Choroid plexus epithelial cell (primary cell): ENCODE data around the gene RUFY4.

ENCODE experiments used
- DNase-seq: peaks from one replicate; pipeline ENCODE4 v3.0.0-alpha.2; 2010; ENCODE audit warnings: low read depth
- H3K4me3 ChIP-seq: 2 replicates; pipeline ENCODE4 v1.5.1; 2011; ENCODE audit warnings: low read depth, mild to moderate bottlenecking, control low read depth, low read length, moderate library complexity
- TF ChIP-seq, protein P1 (sequence below): conservative IDR thresholded peaks from 2 replicates; pipeline ENCODE4 v1.5.1; 2011; ENCODE audit warnings: low read depth, mild to moderate bottlenecking, control low read depth, inconsistent platforms, low read length, moderate library complexity

The RUFY4 gene

DNA sequence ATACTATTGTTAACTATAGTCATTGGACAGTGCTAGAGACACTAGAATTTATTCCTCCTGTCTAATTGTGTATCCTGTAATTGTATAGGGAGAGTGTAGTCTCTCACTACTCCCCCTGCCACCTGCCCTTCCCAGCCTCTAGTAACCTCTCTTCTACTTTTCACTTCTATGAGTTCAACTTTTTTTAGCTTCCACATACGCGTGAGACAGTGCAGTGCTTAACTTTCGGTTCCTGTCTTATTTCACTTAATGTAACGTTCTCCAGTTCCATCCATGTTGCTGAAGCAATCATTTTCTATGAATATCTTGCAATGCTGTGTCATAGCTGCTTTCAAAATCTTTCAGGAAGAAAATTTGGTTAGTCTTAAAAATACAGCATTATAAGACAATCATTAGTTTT, 22.8 kb upstream of the RUFY4 start:
- TF ChIP-seq, protein P1, sequence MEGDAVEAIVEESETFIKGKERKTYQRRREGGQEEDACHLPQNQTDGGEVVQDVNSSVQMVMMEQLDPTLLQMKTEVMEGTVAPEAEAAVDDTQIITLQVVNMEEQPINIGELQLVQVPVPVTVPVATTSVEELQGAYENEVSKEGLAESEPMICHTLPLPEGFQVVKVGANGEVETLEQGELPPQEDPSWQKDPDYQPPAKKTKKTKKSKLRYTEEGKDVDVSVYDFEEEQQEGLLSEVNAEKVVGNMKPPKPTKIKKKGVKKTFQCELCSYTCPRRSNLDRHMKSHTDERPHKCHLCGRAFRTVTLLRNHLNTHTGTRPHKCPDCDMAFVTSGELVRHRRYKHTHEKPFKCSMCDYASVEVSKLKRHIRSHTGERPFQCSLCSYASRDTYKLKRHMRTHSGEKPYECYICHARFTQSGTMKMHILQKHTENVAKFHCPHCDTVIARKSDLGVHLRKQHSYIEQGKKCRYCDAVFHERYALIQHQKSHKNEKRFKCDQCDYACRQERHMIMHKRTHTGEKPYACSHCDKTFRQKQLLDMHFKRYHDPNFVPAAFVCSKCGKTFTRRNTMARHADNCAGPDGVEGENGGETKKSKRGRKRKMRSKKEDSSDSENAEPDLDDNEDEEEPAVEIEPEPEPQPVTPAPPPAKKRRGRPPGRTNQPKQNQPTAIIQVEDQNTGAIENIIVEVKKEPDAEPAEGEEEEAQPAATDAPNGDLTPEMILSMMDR = no peak
- H3K4me3 ChIP-seq = no peak overlapping the region
- DNase-seq = no peak

DNA sequence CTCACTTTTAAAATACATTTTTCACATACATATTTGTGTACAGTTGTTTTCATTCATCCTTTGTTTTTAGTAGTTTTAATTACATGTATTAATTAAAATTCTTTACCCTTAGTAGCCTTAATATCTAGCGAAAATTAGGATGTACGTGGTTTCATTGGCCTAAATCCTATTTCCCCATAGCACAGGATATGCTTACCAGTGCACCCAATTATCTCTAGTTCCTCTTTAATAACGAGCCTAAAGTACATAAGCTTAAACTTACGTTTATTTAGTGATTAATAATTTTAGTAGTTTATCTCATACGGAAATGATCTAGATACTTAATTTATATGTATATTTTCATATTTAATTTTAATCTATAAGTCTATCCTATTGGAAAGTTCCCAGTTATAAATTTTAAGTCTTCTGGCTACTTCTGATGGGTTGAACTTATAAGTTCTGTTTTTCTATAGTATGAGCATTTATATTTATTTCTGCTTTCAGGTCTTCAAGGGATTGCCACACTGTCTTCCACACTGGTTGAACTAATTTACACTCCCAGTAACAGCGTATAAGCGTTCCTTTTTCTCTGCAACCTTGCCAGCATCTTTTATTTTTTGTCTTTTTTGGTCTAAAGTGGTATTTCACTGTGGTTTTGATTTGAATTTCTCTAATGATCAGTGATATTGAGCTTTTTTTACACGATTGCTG, 21.4 kb upstream of the RUFY4 start:
- H3K4me3 ChIP-seq = no peak overlapping the region
- TF ChIP-seq, protein P1 = no peak
- DNase-seq = no peak

DNA sequence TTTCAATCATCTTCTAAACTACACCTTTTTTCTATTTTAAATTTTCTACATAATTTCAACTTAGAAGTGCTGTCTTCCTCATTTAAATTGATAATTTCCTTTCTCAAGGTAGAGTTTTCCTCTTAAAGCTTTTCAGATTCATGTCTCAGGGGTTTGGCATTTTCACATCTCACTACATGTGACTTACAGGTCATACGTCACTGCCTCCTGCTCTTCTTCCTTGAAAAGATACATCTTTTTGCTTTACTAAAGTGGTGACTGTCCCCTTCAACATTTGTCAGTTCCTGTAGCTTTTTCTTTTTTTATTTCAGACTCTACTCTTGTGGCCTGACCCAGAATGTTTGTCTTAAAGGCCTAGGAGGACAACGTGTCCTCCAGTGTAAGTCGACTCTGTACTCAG, 17.1 kb upstream of the RUFY4 start:
- no peak for DNase-seq
- H3K4me3 ChIP-seq = no peak overlapping the region
- TF ChIP-seq, protein P1 = no peak

DNA sequence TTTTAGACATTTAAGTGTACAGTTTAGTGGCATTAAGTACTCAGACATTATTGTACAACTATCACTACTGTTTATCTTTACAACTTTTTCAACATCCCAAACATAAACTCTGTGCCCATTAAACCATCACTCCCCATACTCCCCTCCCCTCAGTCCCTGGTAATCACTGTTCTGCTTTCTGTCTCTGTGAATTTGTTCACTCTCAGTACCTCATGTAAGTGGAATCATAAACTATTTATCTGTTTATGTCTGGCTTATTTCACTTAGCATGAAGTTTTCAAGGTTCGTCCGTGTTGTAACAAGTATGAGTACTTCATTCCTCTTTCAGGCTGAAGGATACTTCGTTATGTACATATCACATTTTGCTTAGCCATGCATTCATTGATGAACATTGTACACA, 9.8 kb upstream of the RUFY4 start:
- H3K4me3 ChIP-seq = no peak overlapping the region
- no peak for DNase-seq
- TF ChIP-seq, protein P1 = no peak

DNA sequence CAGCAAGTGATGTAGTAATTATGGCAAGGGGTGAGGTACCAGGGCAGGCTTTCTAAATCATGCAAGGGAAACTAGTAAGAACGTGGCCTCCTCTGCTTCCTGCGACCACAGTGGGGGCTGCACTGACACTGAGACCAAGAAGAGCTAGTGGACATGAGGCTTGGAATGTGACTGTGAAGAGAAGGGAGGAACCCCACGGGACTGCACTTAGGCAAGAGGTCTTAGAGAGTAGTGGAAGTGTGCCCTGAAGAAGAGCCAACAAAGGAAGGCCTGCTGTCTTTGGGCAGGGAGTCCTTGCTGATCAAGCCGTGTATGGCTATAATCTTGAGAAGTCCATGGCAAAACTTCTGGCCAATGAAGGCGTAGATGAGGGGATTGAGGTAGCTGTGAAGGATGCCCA, 8.9 kb upstream of the RUFY4 start:
- TF ChIP-seq, protein P1 = no peak
- no peak overlapping the region for H3K4me3 ChIP-seq
- DNase-seq = no peak

DNA sequence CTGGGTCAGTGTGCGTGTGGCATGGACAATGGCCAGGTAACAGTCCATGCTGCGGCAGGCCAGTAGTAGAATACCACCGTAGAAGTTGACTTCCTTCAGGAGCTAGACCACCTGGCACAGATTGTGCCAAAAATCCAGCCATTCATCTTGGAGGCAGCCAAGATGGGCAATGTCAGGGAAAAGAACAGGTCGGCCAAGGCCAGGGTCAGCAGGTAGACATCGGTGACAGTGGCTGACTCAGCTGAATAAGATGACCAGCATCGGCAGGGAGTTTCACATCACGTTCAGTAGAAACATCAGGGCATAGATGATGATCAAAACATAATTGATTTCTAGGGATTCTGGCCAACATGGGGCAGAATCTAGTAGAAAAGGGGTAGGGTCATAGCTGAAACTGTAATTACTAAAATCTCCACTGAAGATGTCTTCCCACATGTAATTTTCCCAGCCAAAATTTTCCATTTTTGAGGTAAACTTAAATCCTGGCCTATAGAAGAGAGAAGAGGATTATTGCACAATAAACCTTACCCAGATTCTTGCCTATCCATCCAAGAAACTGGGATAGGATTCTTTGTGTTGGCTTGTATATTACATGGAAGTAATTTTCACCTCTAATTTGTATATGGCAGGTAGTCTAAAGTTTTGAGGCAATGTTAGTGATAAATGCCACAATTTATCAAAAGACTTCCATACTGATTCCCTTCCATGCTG, 7.9 kb upstream of the RUFY4 start:
- H3K4me3 ChIP-seq = no peak overlapping the region
- DNase-seq = no peak
- TF ChIP-seq, protein P1 = no peak

DNA sequence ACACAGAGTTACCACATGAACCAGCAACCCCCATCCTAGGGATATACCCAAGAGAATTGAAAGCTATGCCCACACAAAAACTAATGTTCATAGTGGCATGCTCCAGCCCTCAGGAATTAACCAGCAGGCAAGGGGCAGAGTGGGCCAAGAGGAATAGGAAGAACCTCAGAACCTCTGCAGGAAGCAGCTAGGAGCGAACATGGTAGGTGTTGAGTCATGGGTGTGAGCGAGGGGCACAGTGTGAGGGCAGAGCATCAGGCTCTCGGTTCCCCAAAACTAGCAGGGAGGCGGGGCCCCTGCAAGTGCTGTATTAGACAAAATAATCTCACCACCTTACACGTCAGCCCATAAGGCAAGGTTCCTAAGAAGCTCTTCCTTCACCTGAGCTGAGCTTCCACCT, 5.6 kb upstream of the RUFY4 start:
- no peak for DNase-seq

More for the DNA sequence above, 5.6 kb upstream of the RUFY4 start:
- no peak overlapping the region for H3K4me3 ChIP-seq
- TF ChIP-seq, protein P1 = no peak
